HG02678 (cell line): ENCODE results near the gene CLECL1.
A peak's percentile ranks its signal among the peaks of the same experiment; 100 is the strongest.
"Not testable (repeated sequence)": the region's sequence is repeated elsewhere in the genome, so short reads cannot be mapped to it uniquely, and the experiment has no call there.

Source experiments
- ATAC-seq: cut with Tn5 transposase; IDR thresholded peaks from one replicate; pipeline ENCODE4 v1.9.1; 2021; ENCODE audit warnings: mild to moderate bottlenecking, moderate library complexity; ENCODE audit not compliant: unreplicated experiment

Gene CLECL1

GRCh38 chr12:9752145-9752933 lies 19.4 kb upstream of the CLECL1 start:
- ATAC-seq = no peak

DNA sequence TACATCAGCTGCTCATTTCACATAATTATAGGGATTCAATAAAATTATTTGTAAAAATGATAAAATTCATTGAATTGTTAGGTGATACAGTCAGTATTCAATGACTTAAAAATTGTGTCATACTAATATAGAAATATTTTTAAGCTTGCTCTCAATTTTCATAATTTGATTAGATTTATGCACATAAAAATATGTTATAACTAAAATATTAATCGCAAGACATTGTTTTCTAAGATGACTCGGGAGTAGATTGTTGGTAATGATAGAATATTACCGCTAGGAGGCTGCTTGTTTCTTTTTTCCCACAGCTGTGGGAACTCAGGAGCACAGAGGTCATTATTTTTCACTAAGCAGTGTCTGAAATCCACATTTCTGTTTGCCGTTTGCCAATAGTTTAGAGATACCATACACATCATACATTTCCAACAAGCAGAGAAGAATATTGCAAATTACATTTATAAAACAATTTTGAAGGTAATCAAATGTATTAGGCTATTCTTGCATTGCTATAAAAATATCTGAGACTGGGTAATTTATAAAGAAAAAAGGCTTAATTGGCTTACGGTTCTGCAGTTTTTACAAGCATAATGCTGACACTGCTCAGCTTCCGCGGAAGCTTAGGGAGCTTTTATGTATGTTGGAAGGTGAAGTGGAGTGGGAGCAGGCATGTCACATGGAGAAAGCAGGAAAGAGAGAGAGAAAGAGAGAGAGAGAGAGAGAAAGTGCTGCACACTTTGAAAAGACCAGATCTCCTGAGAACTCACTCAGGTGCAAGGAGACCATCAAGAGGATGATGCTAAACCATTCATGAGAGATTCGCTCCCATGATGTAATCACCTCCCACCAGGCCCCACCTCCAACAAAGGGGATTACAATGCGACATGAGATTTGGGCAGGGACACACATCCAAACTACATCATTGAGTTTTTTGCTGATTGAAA lies 18.6 kb upstream of the CLECL1 start:
- ATAC-seq = no peak

DNA sequence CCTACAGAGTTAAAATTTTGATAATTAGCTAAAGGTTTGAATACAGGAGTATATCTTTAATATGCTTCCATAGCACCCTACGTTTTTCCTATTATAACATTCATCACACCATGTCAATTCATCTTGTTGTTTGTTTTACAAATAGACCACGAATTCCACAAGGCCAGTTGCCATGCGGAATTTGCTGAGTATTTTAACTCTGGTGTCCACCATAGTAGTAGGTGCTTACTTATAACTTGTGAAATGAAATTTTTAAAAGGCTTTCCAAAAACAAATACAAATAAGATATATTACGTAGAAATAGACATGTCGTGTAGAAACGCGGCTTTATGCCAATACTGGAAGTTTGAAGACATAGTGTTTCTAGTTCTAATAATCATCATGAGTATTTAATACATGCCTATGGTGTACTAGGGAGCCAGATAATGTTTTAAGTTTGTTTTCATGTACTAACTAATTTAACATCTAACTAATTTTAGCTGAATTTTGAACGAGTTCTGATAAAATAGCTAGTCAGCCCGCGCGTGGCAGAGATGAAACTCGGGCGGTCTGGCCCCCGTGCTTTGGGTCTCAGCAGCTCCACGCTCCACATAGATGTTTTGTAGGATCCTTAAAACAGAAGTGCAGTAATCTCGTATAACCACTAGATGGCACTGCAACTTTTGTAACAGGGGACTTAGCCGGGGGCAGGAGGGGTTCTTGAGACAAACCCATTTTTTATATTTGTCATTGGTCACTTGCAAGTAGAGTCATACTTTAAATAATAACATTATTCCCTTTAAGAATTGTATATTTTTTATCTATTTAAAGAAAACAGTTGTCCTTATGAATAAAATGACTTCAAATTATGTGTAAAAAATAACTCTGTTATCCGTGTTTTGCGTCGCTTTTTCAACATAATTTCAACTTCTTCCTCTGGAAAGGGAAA lies 17.6 kb upstream of the CLECL1 start:
- ATAC-seq = peak; percentile 71

DNA sequence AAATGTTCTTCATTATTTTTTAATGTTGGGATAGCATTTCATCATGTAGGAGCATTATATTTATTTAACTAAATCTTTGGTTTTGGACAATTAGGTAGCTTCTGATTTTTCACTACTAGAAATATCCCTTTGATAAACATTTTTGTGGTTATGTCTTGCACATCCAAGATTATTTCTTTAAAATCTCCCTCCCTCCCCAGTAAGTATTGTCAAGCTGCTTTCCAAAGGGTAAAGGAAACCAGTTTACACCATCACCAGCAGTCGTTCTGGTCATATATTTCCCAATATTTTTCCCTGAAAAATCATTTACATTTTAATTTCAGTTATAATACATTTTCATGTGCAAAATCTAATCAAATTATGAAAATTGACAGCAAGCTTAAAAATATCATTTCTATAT lies 16.7 kb upstream of the CLECL1 start:
- ATAC-seq = no peak

DNA sequence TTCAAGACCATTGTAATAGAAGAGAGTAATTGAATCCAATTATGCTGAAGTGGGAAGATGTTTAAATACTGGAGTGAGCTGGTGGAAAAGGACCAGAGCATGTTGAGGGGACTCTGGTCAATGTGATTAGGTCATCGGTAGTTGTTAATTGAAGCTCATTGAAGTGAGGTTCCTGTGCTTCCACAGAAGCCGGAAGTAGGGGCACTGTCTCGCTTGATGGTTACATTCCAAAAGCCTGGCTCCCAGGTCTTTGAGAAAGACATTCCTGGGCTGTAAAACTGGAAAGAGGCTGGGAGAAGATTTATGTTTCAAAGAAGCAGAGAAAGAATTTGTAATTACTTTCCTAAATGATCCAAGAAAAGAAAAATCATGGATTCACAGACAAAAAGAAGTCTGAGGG lies 12.3 kb upstream of the CLECL1 start:
- ATAC-seq = no peak

- no peak for ATAC-seq
These were observed 9.8 kb upstream of the CLECL1 start for GRCh38 chr12:9742661-9743060.

GRCh38 chr12:9741726-9742125 lies 8.8 kb upstream of the CLECL1 start:
- peak; percentile 69 for ATAC-seq

DNA sequence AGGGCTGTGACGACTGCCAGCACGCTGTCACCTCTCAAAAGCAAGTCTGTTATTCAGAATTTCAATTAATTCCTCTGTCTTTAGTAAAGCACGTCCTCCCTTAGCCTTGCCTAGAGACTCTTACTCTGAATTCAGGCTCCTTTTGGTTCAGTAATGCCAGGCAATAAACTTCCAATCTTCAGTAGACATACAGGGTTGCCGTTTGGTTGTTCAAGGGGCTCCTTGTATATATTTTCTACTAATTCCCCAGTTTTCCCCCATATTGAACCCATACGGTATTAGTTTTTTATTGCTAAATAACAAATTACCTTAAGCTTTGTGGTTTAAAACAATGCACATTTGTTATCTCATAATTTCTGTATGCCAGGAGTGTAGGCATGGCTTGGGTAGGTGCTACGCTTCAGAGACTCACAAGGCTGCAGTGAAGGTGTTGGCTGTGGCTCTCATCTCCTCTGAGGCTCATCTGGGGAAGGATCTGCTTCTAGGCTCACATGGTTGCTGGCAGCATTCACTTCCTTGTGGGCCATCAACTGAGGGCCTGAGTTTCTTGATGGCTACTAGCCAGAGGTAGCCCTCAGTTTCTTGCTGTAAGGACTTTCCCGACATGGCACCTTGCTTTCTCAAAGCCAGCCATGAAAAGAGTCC lies 7.3 kb upstream of the CLECL1 start:
- ATAC-seq = no peak

- ATAC-seq = not testable (repeated sequence)
These were observed 6.7 kb upstream of the CLECL1 start for GRCh38 chr12:9739404-9740105.

DNA sequence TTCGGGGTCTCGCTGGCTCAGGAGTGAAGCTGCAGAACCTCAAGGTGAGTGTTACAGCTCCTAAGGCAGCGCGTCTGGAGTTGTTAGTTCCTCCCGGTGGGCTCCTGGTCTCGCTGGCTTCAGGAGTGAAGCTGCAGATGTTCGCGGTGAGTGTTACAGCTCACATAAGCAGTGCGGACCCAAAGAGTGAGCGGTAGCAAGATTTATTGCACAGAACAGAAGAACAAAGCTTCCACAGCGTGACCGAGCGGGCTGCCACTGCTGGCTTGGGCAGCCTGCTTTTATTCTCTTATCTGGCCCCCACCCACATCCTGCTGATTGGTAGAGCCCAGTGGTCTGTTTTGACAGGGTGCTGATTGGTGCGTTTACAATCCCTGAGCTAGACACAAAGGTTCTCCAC lies 6.0 kb upstream of the CLECL1 start:
- not testable (repeated sequence) for ATAC-seq

DNA sequence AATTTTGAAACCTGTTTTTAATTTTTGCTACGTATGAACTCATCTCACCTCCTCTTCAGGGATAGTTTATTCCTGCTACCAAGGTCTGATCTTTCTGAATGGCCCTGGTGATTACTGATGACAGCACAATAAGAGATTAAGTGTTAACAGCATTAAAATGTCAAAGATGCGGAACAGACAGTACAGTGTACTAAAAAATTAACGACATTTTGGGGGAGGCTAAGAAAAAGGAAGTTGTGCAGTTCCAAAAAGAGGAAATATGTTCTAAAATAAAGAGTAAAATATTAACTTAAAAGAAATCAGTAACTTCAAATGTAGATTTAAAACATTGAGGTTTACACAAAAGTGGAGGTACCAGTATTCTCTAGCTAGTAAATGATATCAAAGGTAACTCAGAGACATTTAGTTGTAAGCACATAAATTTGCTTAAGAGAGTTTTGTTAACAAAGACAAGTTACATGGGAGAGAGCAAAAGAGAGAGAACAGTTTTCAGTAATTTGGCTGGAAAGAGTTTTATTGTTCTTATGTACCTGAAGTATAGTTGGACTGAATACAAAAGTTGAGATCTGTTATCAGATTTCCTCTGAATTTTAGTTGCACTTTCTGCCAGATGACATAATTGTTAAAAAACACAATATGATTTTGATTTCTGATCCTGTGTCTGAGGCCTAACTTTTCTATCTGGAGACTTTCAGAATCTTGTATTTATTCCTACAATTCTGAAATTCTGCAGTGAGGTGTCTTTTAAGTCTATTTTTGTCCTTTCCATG lies 4.2 kb upstream of the CLECL1 start:
- ATAC-seq = no peak

- no peak for ATAC-seq
These were observed 2.7 kb upstream of the CLECL1 start for GRCh38 chr12:9735601-9736000.

DNA sequence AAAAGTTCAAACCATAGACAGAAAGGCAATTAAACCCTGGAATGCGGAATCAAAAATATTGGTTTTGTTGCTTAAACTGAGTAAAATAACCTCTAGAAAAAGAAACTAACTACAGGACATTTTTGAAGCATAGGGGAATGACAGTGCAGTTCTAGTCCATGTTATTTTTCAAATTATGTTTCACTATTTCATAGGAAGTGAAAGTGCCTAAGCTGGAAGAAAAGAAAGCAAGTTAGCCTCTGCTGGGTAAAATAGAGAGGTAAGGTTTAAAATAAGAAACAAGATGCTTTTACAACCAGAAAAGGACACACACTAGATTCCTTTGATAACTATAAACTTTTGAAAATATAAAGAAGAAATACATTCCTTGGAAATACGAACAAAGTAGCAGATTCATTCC lies 1.1 kb downstream of the CLECL1 start:
- ATAC-seq = peak; percentile 50

GRCh38 chr12:9731393-9731792 lies 1.5 kb downstream of the CLECL1 start:
- no peak for ATAC-seq

DNA sequence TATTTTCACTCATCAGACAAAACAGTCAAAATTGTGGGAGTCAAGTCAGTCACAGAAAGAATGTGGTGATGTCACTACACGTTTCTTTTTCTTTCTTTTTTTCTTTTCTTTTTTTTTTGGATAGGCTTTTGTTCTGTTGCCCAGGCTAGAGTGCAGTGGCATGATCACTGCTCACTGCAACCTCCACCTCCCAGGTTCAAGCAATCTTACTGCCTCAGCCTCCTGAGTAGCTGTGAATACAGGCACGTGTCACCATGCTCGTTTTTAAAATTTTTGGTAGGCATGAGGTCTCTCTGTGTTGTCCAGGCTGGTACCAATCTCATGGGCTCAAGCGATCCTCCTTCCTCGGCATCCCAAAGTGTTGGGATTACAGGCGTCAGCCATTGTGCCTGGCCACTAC lies 2.3 kb downstream of the CLECL1 start:
- ATAC-seq = no peak

- no peak for ATAC-seq
These were observed 2.9 kb downstream of the CLECL1 start for GRCh38 chr12:9730011-9730410.

DNA sequence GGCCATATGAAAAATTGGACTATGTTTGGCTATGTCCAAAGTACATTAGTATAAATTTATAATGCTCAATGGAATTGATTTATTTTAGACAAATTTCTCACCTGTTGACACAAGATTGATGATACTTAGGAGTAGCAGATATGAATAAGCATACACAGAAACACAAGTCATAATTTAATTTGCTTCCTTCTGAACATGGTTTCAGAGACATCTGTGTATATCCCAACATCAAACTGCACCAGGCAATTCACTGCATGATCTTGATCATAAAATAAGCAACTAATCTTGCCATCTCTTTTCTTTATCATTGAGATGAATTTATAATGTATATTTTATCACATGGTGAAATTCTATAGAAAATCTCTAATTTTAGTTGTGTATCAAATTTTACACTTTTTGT lies 3.8 kb downstream of the CLECL1 start:
- ATAC-seq = no peak

DNA sequence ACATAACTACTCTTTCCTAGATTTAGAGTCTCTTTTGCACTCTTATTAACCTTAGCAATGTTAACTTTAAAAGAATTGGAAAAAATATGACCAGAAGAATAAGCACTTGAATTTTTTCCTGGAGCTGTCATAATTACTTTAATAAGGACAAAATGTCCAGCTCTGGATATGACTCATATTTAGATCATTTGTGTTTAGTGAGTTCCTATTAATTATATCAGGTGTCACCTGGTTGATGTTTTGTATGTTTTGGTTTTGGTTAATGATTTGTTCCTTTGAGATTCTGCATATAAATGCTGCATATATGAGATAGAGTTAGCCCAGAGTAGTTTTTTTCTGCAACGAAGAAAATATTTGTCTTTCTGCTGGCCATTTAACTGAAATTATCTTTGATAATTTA lies 5.1 kb downstream of the CLECL1 start:
- ATAC-seq = no peak

- no peak for ATAC-seq
These were observed 7.6 kb downstream of the CLECL1 start for GRCh38 chr12:9725213-9725870.
